Activated CD4-positive, alpha-beta T cell treated with anti-CD3 and anti-CD28 coated beads, Interleukin-2, amount 50 U/mL, for 1 hour (primary cell): ENCODE data around the gene ZFP36L1.

Experiments used
- DNase-seq: peaks from one replicate; pipeline ENCODE4 v3.0.0-alpha.2; 2020

ZFP36L1 gene

GRCh38 chr14:68759937-68760336 lies 32.9 kb downstream of the ZFP36L1 start:
- no peak for DNase-seq

DNA sequence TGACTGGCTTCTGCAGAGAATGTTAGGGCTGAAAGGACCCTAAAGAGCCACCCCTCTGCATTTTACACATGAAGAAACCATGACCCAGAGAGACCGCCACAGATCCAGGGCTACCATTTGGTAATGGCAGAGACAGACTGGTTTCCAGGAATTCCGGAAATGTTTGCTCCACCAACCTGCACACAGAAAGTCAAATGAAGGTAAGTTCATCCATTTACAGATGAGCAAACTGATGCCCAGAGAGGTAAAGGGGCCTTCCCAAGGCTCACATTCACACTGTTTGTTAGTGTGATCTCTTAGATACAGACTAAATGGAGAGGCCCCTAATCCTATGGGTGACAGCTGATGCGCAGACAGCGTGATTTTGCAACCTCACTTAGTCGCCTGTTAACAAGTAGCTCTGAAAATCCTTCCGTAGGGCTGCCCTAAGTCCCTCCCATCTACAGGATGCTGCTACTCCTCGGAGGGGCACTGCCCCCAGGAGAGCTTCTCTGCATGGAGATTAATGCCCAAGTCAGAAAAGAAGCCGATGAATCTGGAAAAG lies 33.8 kb downstream of the ZFP36L1 start:
- no peak for DNase-seq

DNA sequence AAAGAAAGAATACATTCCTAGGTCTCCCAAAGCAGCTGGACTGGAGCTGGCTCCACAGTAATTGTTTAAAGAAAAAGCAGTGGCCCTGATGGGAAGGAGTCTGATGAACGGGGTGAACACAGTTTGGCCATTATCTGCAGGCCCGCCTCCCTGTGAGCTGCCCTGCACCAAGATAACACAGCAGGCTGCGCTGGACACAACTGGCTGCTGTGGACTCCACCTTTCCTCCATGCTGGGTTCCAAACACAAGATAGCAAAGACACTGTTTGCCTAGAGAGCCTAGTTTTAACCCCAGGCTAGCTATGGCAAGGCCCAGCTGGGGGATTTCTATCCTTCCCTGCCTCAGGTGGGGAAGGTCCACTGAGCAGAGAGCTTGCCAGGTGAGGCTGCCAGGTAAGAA lies 34.6 kb downstream of the ZFP36L1 start:
- DNase-seq, result no peak

GRCh38 chr14:68757618-68758081 lies 35.2 kb downstream of the ZFP36L1 start:
- DNase-seq, result no peak

- no peak for DNase-seq
These were observed 36.1 kb downstream of the ZFP36L1 start for GRCh38 chr14:68756734-68757133.

DNA sequence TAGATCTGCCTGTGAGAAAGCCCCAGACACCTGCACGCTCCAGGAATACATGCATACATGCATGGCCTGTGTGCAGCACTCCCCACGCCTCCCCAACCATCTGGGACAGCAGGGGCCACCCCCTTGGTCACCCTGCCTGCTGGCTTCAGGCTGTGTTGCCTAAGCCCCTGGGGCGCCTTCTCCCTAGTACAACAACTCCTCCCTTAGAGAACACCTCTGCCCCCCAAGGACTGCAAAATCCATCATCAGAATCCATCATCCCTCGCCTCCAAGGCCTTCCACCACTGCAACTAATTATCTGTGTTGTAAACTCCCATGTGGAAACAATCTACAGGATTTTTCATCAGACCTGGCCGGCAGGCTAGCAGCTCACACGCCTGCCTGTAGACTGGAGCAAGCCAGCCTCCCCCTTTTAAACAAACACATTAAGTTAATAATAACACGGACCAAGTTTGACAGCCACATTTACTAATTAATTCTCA lies 36.8 kb downstream of the ZFP36L1 start:
- no peak for DNase-seq

DNA sequence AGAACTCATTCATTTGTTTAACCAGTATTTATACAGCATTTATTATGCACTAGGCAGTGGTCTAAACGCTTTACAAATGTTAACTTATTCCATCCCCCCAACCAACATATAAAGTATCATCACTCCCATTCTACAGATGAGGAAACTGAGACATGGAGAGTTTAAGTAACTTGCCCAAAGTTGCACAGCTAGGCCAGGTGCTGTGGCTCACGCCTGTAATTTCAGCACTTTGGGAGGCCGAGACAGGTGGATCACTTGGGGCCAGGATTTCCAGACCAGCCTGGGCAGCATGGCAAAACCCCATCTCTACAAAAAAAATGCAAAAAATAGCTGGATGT lies 37.9 kb downstream of the ZFP36L1 start:
- no peak for DNase-seq

- no peak for DNase-seq
These were observed 39.2 kb downstream of the ZFP36L1 start for GRCh38 chr14:68753690-68754089.

GRCh38 chr14:68752271-68753006 lies 40.4 kb downstream of the ZFP36L1 start:
- DNase-seq, result no peak

GRCh38 chr14:68749487-68750475 lies 43.1 kb downstream of the ZFP36L1 start:
- no peak for DNase-seq

GRCh38 chr14:68748691-68749090 lies 44.2 kb downstream of the ZFP36L1 start:
- DNase-seq, result no peak

DNA sequence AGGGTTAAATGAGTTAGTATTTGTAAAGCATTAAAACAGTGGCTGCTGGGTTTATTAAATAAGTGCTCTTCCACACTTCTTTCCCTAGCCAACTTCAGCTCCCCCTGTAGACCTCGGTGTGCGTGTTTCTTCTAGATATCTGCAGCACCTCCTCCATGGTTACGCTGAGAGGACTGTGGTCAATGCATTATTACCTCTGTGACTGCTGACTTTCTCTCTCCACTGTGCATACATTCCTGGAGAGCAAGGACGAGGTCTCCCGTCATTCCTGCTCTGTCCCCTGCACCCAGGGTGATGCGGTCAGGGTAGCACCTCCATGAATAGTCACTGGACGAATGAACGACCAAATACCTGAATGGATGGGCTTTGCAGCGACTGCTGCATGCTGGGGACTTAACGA lies 44.6 kb downstream of the ZFP36L1 start:
- DNase-seq, result no peak

- DNase-seq, result no peak
These were observed 45.5 kb downstream of the ZFP36L1 start for GRCh38 chr14:68747393-68747792.

GRCh38 chr14:68744613-68745012 lies 48.3 kb downstream of the ZFP36L1 start:
- no peak for DNase-seq

DNA sequence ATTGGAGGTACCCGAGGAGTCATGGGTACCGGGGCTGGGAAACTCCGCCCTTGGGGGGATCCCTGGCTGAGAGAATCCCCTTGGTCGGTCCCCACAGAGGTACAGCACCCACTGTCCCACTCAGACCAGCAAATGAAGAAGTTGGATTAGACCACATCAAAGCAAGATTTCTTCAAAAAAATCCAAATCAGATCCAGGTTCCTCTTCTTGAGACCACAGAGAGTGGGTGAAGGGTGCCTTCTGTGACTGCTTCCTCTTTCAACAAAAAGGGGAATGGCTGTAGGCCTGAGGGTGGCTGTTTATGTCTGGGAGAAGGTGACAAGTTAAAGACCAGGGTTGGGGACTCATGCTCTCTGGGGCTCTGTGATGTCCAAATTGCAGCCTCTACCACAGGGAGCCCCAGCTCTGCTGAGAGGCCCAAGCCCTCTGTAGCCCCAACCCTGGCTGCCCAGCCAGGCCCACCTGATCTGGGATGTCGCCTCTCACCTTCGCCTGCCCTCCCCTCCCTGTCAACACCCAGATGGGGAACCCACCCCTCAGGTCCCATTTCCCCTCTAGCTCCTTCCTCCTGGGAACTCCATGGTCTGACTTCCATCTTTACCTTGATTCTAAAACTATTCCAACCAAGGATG lies 50.9 kb downstream of the ZFP36L1 start:
- no peak for DNase-seq

GRCh38 chr14:68741477-68741791 lies 51.4 kb downstream of the ZFP36L1 start:
- DNase-seq, result no peak

- no peak for DNase-seq
These were observed 51.9 kb downstream of the ZFP36L1 start for GRCh38 chr14:68740788-68741476.

DNA sequence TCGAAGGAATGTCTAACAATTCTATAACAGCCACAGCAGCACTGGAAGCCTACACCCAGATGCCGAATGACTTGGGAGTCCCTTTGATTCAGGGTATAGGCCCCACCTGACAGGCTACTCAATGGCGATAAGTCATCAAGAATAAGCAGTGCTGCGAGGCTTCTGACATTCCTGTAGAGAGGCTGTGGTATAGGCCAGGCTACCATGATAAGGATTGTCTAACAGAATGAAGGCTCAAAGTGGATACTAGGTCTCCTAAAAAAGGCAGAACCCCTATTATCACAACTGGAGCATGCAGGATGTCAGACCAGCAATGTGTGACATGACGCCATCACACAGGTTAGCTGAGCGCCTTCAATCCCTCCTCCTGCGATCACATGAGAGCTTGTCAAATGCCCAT lies 53.2 kb downstream of the ZFP36L1 start:
- no peak for DNase-seq

GRCh38 chr14:68738559-68738958 lies 54.3 kb downstream of the ZFP36L1 start:
- no peak for DNase-seq
